Measurements from ENCODE around the gene RBM8A. TPM values are rescaled to one million over a fixed set of nuclear protein-coding genes. Genes with fewer than 3 reads are reported as not detected.
A peak's percentile ranks its signal among the peaks of the same experiment; 100 is the strongest.

The RBM8A gene
- total RNA-seq, 4 donors from 2014 or later, result 47.6 to 105 (median 57.0) TPM

- TF ChIP-seq CTCF (IDR thresholded peaks at IDR 0.05) (no peak), POLR2A (IDR thresholded peaks at IDR 0.05) (no peak)
- H3K4me1 ChIP-seq, result peaks cover 0 to 16% (median 2%) of the 10 kb centered on the region in 4 donors
- H3K27me3 ChIP-seq, result no peaks in the 10 kb centered on the region
- H3K9me3 ChIP-seq, result no peaks in the 10 kb centered on the region
- H3K36me3 ChIP-seq, result no peaks in the 10 kb centered on the region
- H3K4me3 ChIP-seq, result no peak overlapping the region
- no peak overlapping the region for H3K27ac ChIP-seq
- DNase-seq, result no peak
Observed at GRCh38 chr1:145895471-145895870, 31.8 kb downstream of the RBM8A start.

- Histone ChIP-seq H3K9me3 (no peaks in the 10 kb centered on the region), H3K27ac (peak overlapping the region in 1 of 4 donors; percentile 79), H3K36me3 (no peaks in the 10 kb centered on the region), H3K27me3 (no peaks in the 10 kb centered on the region), H3K4me3 (no peak overlapping the region), H3K4me1 (peaks cover 0 to 16% (median 2%) of the 10 kb centered on the region in 4 donors)
- TF ChIP-seq POLR2A (IDR thresholded peaks at IDR 0.05) (no peak), CTCF (IDR thresholded peaks at IDR 0.05) (no peak)
- DNase-seq, result no peak
Observed at GRCh38 chr1:145893306-145894055, 33.8 kb downstream of the RBM8A start.

GRCh38 chr1:145892486-145893087 lies 34.7 kb downstream of the RBM8A start:
- no peaks in the 10 kb centered on the region for H3K36me3 ChIP-seq
- peak overlapping the region; percentile 19 to 82 (median 72) for H3K27ac ChIP-seq
- peaks cover 0 to 16% (median 2%) of the 10 kb centered on the region in 4 donors for H3K4me1 ChIP-seq
- H3K27me3 ChIP-seq, result no peaks in the 10 kb centered on the region
- no peaks in the 10 kb centered on the region for H3K9me3 ChIP-seq
- no peak overlapping the region for H3K4me3 ChIP-seq
- TF ChIP-seq POLR2A (IDR thresholded peaks at IDR 0.05), result no peak
- TF ChIP-seq CTCF (IDR thresholded peaks at IDR 0.05), result no peak
- no peak for DNase-seq

- Histone ChIP-seq H3K27me3 (no peaks in the 10 kb centered on the region), H3K27ac (peak overlapping the region; percentile 19 to 82 (median 72)), H3K4me3 (peak overlapping the region in 1 of 4 donors; percentile 6), H3K9me3 (no peaks in the 10 kb centered on the region), H3K4me1 (peaks cover 0 to 16% (median 2%) of the 10 kb centered on the region in 4 donors), H3K36me3 (no peaks in the 10 kb centered on the region)
- peak; percentile 69 to 95 (median 92) for DNase-seq
- peak in 1 of 2 donors; percentile 13 for TF ChIP-seq POLR2A (IDR thresholded peaks at IDR 0.05)
- peak; percentile 66 to 97 (median 90) for TF ChIP-seq CTCF (IDR thresholded peaks at IDR 0.05)
Observed at GRCh38 chr1:145891587-145892485, 35.4 kb downstream of the RBM8A start.

GRCh38 chr1:145891143-145891542 lies 36.1 kb downstream of the RBM8A start:
- Histone ChIP-seq H3K27me3 (no peaks in the 10 kb centered on the region), H3K27ac (peak overlapping the region in 3 of 4 donors; percentile 66 to 82 (median 79)), H3K36me3 (no peaks in the 10 kb centered on the region), H3K4me3 (no peak overlapping the region), H3K9me3 (no peaks in the 10 kb centered on the region), H3K4me1 (peaks cover 0 to 21% (median 2%) of the 10 kb centered on the region in 4 donors)
- no peak for DNase-seq
- no peak for TF ChIP-seq CTCF (IDR thresholded peaks at IDR 0.05)

Data from Peyer's patch (tissue), 4 donors.